ENCODE data around the gene PLK1.
"Not testable (repeated sequence)": the region's sequence is repeated elsewhere in the genome, so short reads cannot be mapped to it uniquely, and the experiment has no call there.

The PLK1 gene

GRCh38 chr16:23678430-23679273 is at the start of gene PLK1:
Gene PLK1 (plus strand): TSS chr16:23678889. CDS start chr16:23678933, 44 bp downstream.
- no peak for DNase-seq (ENCODE audit: low read depth)

- no peak for DNase-seq (ENCODE audit: low read depth)
Observed at GRCh38 chr16:23629516-23629915, 49.2 kb upstream of the PLK1 start.

- not testable (repeated sequence) for DNase-seq (ENCODE audit: low read depth)
Observed at GRCh38 chr16:23631874-23632273, 46.8 kb upstream of the PLK1 start.

GRCh38 chr16:23634461-23635036 is 44.1 kb upstream of the PLK1 start:
- no peak for DNase-seq (ENCODE audit: low read depth)

GRCh38 chr16:23635958-23636357 is 42.7 kb upstream of the PLK1 start:
- DNase-seq (ENCODE audit: low read depth): no peak

GRCh38 chr16:23640615-23640930 is 38.1 kb upstream of the PLK1 start:
- no peak for DNase-seq (ENCODE audit: low read depth)

GRCh38 chr16:23640931-23641765 is 37.5 kb upstream of the PLK1 start, which contains the start of the genes DCTN5 and PALB2:
Gene DCTN5 (plus strand): TSS chr16:23641466. CDS start chr16:23641543, 77 bp downstream.
Gene PALB2 (minus strand): TSS chr16:23641310. CDS start chr16:23641157, 153 bp downstream.
- peak; percentile 70 for DNase-seq (ENCODE audit: low read depth)

- DNase-seq (ENCODE audit: low read depth): no peak
Observed at GRCh38 chr16:23642246-23642774, 36.4 kb upstream of the PLK1 start.

GRCh38 chr16:23650674-23651416 is 27.8 kb upstream of the PLK1 start:
- DNase-seq (ENCODE audit: low read depth): no peak

- no peak for DNase-seq (ENCODE audit: low read depth)
Observed at GRCh38 chr16:23651943-23652468, 26.7 kb upstream of the PLK1 start.

- no peak for DNase-seq (ENCODE audit: low read depth)
Observed at GRCh38 chr16:23663918-23664317, 14.8 kb upstream of the PLK1 start.

- no peak for DNase-seq (ENCODE audit: low read depth)
Observed at GRCh38 chr16:23666571-23667354, 11.9 kb upstream of the PLK1 start.

GRCh38 chr16:23667355-23667659 is 11.4 kb upstream of the PLK1 start:
- DNase-seq (ENCODE audit: low read depth): no peak

- no peak for DNase-seq (ENCODE audit: low read depth)
Observed at GRCh38 chr16:23668225-23668624, 10.5 kb upstream of the PLK1 start.

- DNase-seq (ENCODE audit: low read depth): no peak
Observed at GRCh38 chr16:23668873-23669272, 9.8 kb upstream of the PLK1 start.

- DNase-seq (ENCODE audit: low read depth): peak; percentile 72
Observed at GRCh38 chr16:23670137-23670776, 8.4 kb upstream of the PLK1 start.

- no peak for DNase-seq (ENCODE audit: low read depth)
Observed at GRCh38 chr16:23673971-23674614, 4.6 kb upstream of the PLK1 start.

- DNase-seq (ENCODE audit: low read depth): no peak
Observed at GRCh38 chr16:23676924-23677480, 1.7 kb upstream of the PLK1 start.

GRCh38 chr16:23679274-23679985 is 741 bp downstream of the PLK1 start:
- DNase-seq (ENCODE audit: low read depth): no peak
